ENCODE results near the gene SUZ12.
"Not testable (repeated sequence)": the region's sequence is repeated elsewhere in the genome, so short reads cannot be mapped to it uniquely, and the experiment has no call there.

- TF ChIP-seq POLR2A, CTCF, POLR2AphosphoS5, EP300 (IDR thresholded peaks at IDR 0.05): not testable (repeated sequence)
Measured at GRCh38 chr17:32045611-32046010, 108.8 kb downstream of the SUZ12 start.
